ENCODE results near the gene TSNAXIP1. TPM values are rescaled to one million over a fixed set of nuclear protein-coding genes. Genes with fewer than 3 reads are reported as not detected.

The TSNAXIP1 gene
- total and polyA plus RNA-seq, 9 of the 15 experiments (the other 6 are each of a cell fraction or from before 2014, with no cell fraction given), result 0.03 to 0.24 (median 0.11) TPM; not detected in 4

GRCh38 chr16:67847064-67847861 is 40.6 kb downstream of the TSNAXIP1 start, which contains the start of gene CENPT (continued):
- TF ChIP-seq MGA (IDR thresholded peaks at IDR 0.05), result no peak
- TF ChIP-seq FOXP1 (CRISPR knock-in tag; IDR thresholded peaks at IDR 0.05), result peak; percentile 7; the same call in 1 of the 2 replicates
- TF ChIP-seq MXI1 (IDR thresholded peaks at IDR 0.05; ENCODE audit: low read depth, low read length), result peak; percentile 28; the same call in 1 of the 2 replicates
- no peak for TF ChIP-seq DACH1 (IDR thresholded peaks at IDR 0.05; ENCODE audit: partially characterized antibody)
- no peak for TF ChIP-seq ZC3H4 (CRISPR knock-in tag; IDR thresholded peaks at IDR 0.05; ENCODE audit: borderline replicate concordance)
- no peak for TF ChIP-seq ZC3H11A (IDR thresholded peaks at IDR 0.05; ENCODE audit: low read depth, low read length)
- peak; percentile 60; the same call in 1 of the 2 replicates for TF ChIP-seq GATAD2B (IDR thresholded peaks at IDR 0.05; ENCODE audit: borderline replicate concordance)
- TF ChIP-seq ATF6 (CRISPR knock-in tag; IDR thresholded peaks at IDR 0.05), result no peak; the same call in 1 of the 2 replicates
- TF ChIP-seq JUN (IDR thresholded peaks at IDR 0.05; ENCODE audit: borderline replicate concordance, low read depth, low read length), result 0 out of 2 replicates have a peak, but pooled peaks have one; percentile 27
- TF ChIP-seq JUN (CRISPR knock-in tag; IDR thresholded peaks at IDR 0.05; ENCODE audit: borderline replicate concordance), result no peak
- no peak for TF ChIP-seq DLX4 (CRISPR knock-in tag; IDR thresholded peaks at IDR 0.05)
- peak; percentile 17 for TF ChIP-seq RBBP5 (IDR thresholded peaks at IDR 0.05; ENCODE audit: borderline replicate concordance, insufficient read depth, low read length, poor library complexity, severe bottlenecking)

Data from K562 (cell line).